ENCODE measurements around the gene HPDL.

The HPDL gene

GRCh38 chr1:45325851-45326506, 716 bp upstream of the HPDL start:
- no peak for DNase-seq

GRCh38 chr1:45327644-45328515, 1.2 kb downstream of the HPDL start:
- peak; percentile 75 for DNase-seq

- DNase-seq: no peak
Observed at GRCh38 chr1:45328680-45329079, 2.0 kb downstream of the HPDL start.

- no peak for DNase-seq
Observed at GRCh38 chr1:45329445-45329844, 2.8 kb downstream of the HPDL start.

- no peak for DNase-seq
Observed at GRCh38 chr1:45331436-45332345, 5.0 kb downstream of the HPDL start.

GRCh38 chr1:45332346-45332720, 5.6 kb downstream of the HPDL start:
- no peak for DNase-seq

GRCh38 chr1:45334308-45335245, 7.9 kb downstream of the HPDL start:
- no peak for DNase-seq

GRCh38 chr1:45335855-45336324, 9.2 kb downstream of the HPDL start:
- DNase-seq: no peak

GRCh38 chr1:45337630-45338325, 11.1 kb downstream of the HPDL start:
- no peak for DNase-seq

- DNase-seq: peak; percentile 96
Observed at GRCh38 chr1:45339789-45340558, 13.3 kb downstream of the HPDL start, which contains the start of the genes MUTYH and TOE1. TSS of gene MUTYH (minus strand) at chr1:45340440. CDS start at chr1:45334505, 5,935 bp downstream. TSS of gene TOE1 (plus strand) at chr1:45340170. CDS start at chr1:45340253, 83 bp downstream.

- DNase-seq: no peak
Observed at GRCh38 chr1:45340816-45341466, 14.2 kb downstream of the HPDL start.

- DNase-seq: no peak
Observed at GRCh38 chr1:45344499-45344898, 17.8 kb downstream of the HPDL start.

- no peak for DNase-seq
Observed at GRCh38 chr1:45345014-45345413, 18.3 kb downstream of the HPDL start.

- no peak for DNase-seq
Observed at GRCh38 chr1:45346473-45346872, 19.8 kb downstream of the HPDL start.

GRCh38 chr1:45348020-45348419, 21.3 kb downstream of the HPDL start:
- DNase-seq: no peak

GRCh38 chr1:45348609-45348965, 21.9 kb downstream of the HPDL start:
- DNase-seq: no peak

- DNase-seq: no peak
Observed at GRCh38 chr1:45348966-45349677, 22.4 kb downstream of the HPDL start.

- DNase-seq: no peak
Observed at GRCh38 chr1:45351508-45351907, 24.8 kb downstream of the HPDL start.

- DNase-seq: no peak
Observed at GRCh38 chr1:45353685-45354084, 27.0 kb downstream of the HPDL start.
